DND-41 (cell line): ENCODE results near the gene LAG3.

ENCODE experiments used
- ATAC-seq: fragments of 200-7000 bp; cut with Tn5 transposase; 3 replicates; pipeline ENCODE4 v1.9.1; 2021; ENCODE audit warnings: low read depth; ENCODE audit not compliant: insufficient read depth
- DNase-seq: peaks from one replicate; pipeline ENCODE4 v3.0.0-alpha.2; 2020
- H2AFZ ChIP-seq: 2 replicates; pipeline ENCODE4 v1.6.0; 2012; ENCODE audit warnings: low read depth, low read length
- H3K27ac ChIP-seq: 2 replicates; pipeline ENCODE4 v1.5.1; 2012; ENCODE audit warnings: low read length, inconsistent platforms
- H3K27me3 ChIP-seq: fragments of 200-600 bp; sonication (generic); 2 replicates; pipeline ENCODE4 v1.6.0; 2012; ENCODE audit warnings: low read length, mild to moderate bottlenecking, inconsistent platforms; ENCODE audit not compliant: insufficient read depth, poor library complexity
- H3K36me3 ChIP-seq: 2 replicates; pipeline ENCODE4 v1.5.1; 2012; ENCODE audit warnings: low read length, inconsistent platforms; ENCODE audit not compliant: insufficient read depth
- H3K4me1 ChIP-seq: 2 replicates; pipeline ENCODE4 v1.5.1; 2012; ENCODE audit warnings: mild to moderate bottlenecking, low read length; ENCODE audit not compliant: insufficient read depth
- H3K4me2 ChIP-seq: 2 replicates; pipeline ENCODE4 v1.6.0; 2012; ENCODE audit warnings: mild to moderate bottlenecking, moderate library complexity, low read length, inconsistent platforms; ENCODE audit not compliant: insufficient read depth
- H3K4me3 ChIP-seq, 2 experiments: fragments of 200-600 bp in 1 of 2; shearing (Covaris generic) in 1 of 2; 2 replicates each; pipeline ENCODE4 v1.5.1; 2012 to 2016; ENCODE audit warnings: inconsistent platforms in 2 of 2, low read length in 2 of 2, mild to moderate bottlenecking in 2 of 2, low read depth in 1 of 2, moderate library complexity in 1 of 2
- H3K79me2 ChIP-seq: 2 replicates; pipeline ENCODE4 v1.6.0; 2012; ENCODE audit warnings: low read length, inconsistent platforms; ENCODE audit not compliant: insufficient read depth
- H3K9ac ChIP-seq: 2 replicates; pipeline ENCODE4 v1.6.0; 2012; ENCODE audit warnings: low read depth, mild to moderate bottlenecking, inconsistent platforms, low read length, moderate library complexity
- H3K9me3 ChIP-seq: 2 replicates; pipeline ENCODE4 v1.5.1; 2012; ENCODE audit warnings: low read length, moderate library complexity, mild to moderate bottlenecking, inconsistent platforms; ENCODE audit not compliant: insufficient read depth, severe bottlenecking
- H4K20me1 ChIP-seq: 2 replicates; pipeline ENCODE4 v1.6.0; 2012; ENCODE audit warnings: low read length; ENCODE audit not compliant: insufficient read depth
- EZH2 ChIP-seq: IDR thresholded peaks from 3 replicates; pipeline ENCODE4 v1.6.1; 2012; ENCODE audit warnings: borderline replicate concordance, low read depth, mild to moderate bottlenecking, moderate library complexity, low read length, inconsistent platforms; ENCODE audit not compliant: severe bottlenecking
- TF ChIP-seq, protein P1 (sequence below): IDR thresholded peaks from 2 replicates; pipeline ENCODE4 v1.5.1; 2012; ENCODE audit warnings: borderline replicate concordance, low read length, moderate library complexity, mild to moderate bottlenecking; ENCODE audit not compliant: poor library complexity, severe bottlenecking; ENCODE audit errors: extremely low read depth

LAG3 gene

DNA sequence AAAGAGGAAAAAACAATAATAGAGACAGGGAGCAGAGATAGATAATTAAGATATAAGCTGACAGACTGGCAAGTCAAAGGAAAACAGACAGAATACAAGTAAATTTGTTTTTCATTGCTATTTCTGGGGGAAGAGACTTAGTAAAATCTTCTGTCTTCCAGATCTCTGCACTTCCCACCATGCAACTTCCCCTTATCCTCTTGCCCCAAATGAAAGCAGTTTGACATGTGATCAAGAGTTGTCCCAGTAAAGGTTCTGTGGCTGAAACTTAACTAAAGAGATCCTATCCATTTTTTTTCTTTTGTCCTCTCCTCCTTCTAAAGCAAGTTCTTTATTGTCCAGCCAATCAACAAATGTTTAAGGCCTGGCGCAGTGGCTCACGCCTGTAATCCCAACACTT is 17.9 kb upstream of the LAG3 start:
- H3K4me1 ChIP-seq, result peaks cover 29% of the 10 kb centered on the region
- ATAC-seq, result no peak
- H2AFZ ChIP-seq, result no peak overlapping the region
- no peak overlapping the region for H3K27ac ChIP-seq
- no peak overlapping the region for H3K4me3 ChIP-seq
- peaks cover 13% of the 10 kb centered on the region for H4K20me1 ChIP-seq
- peaks cover 27% of the 10 kb centered on the region for H3K36me3 ChIP-seq
- peaks cover 4% of the 10 kb centered on the region for H3K27me3 ChIP-seq
- DNase-seq, result no peak
- H3K9me3 ChIP-seq, result no peaks in the 10 kb centered on the region
- no peak overlapping the region for H3K4me2 ChIP-seq
- TF ChIP-seq, protein P1, sequence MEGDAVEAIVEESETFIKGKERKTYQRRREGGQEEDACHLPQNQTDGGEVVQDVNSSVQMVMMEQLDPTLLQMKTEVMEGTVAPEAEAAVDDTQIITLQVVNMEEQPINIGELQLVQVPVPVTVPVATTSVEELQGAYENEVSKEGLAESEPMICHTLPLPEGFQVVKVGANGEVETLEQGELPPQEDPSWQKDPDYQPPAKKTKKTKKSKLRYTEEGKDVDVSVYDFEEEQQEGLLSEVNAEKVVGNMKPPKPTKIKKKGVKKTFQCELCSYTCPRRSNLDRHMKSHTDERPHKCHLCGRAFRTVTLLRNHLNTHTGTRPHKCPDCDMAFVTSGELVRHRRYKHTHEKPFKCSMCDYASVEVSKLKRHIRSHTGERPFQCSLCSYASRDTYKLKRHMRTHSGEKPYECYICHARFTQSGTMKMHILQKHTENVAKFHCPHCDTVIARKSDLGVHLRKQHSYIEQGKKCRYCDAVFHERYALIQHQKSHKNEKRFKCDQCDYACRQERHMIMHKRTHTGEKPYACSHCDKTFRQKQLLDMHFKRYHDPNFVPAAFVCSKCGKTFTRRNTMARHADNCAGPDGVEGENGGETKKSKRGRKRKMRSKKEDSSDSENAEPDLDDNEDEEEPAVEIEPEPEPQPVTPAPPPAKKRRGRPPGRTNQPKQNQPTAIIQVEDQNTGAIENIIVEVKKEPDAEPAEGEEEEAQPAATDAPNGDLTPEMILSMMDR, result no peak
- TF ChIP-seq EZH2, result no peak
- H3K79me2 ChIP-seq, result peaks cover 26% of the 10 kb centered on the region
- H3K9ac ChIP-seq, result no peak overlapping the region; the same call in 1 of the 2 replicates

DNA sequence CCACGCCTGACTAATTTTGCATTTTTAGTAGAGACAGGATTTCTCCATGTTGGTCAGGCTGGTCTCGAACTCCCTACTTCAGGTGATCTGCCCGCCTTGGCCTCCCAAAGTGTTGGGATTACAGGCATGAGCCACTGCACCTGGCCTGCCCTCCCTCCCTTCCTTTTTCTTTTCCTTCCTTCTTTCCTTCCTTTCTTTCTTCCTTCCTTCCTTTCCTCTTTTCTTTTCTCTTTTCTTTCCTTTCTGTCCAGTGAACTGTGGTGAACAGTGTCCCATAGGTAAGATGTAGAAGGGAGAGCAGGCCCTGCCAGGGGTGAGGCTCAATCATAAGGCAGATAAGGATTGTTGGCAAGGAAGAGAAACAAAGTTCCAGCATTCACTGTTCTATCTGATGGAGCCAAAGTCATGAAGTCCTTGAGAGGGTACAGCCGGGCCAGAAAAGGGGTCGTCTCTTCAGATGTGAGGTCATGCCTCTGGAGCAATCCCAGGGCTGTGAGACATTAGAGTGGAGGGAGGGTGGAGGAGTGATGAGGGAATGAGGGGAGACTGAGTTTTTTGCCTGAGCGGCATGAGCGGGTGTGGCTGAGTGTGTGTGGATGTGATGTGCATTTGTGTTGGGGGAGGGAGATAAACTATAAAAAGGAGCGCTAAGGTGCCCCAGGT is 15.2 kb upstream of the LAG3 start:
- no peaks in the 10 kb centered on the region for H3K9me3 ChIP-seq
- no peak overlapping the region for H3K27ac ChIP-seq
- no peak overlapping the region for H2AFZ ChIP-seq
- peaks cover under 1% of the 10 kb centered on the region; the same call in 1 of the 2 replicates for H3K36me3 ChIP-seq
- H3K9ac ChIP-seq, result no peak overlapping the region
- peaks cover 10% of the 10 kb centered on the region for H3K79me2 ChIP-seq
- no peak for ATAC-seq
- peaks cover under 1% of the 10 kb centered on the region for H4K20me1 ChIP-seq
- no peak overlapping the region for H3K4me3 ChIP-seq
- TF ChIP-seq EZH2, result no peak
- TF ChIP-seq, protein P1, result no peak
- peaks cover 12% of the 10 kb centered on the region for H3K27me3 ChIP-seq
- peaks cover 14% of the 10 kb centered on the region for H3K4me1 ChIP-seq
- H3K4me2 ChIP-seq, result no peak overlapping the region
- no peak for DNase-seq

DNA sequence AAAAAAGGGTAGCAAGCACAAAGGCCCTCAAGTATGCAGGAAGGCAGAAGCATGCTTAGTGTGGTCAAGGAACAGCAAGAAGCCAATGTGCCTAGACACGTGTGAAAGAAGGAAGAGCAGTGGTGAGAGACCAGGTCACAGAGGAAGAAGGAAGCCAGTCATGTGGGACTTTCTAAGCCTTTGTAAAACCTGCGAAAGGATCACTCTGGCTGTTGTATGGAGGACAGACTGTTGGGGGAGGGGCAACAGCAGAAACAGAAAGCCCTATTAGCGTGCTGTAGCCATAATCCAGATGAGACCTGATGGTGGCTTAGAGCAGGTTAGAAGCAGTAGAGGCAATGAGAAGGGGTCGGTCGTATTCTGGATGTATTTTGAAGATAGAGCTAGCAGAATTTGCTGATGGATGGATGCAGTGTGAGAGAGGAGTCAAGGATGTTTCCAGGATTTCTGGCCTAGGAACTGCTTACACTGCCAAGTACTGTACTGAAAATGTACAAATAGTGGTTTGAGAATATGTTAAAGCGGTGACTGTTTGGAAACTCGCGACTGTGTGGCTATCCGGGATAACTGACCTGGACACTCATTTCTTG is 13.7 kb upstream of the LAG3 start:
- Histone ChIP-seq H3K4me3 (no peak overlapping the region), H2AFZ (no peak overlapping the region)

More for the DNA sequence above, 13.7 kb upstream of the LAG3 start:
- no peak overlapping the region for H3K4me2 ChIP-seq
- no peaks in the 10 kb centered on the region for H3K79me2 ChIP-seq
- H4K20me1 ChIP-seq, result no peaks in the 10 kb centered on the region
- no peak for TF ChIP-seq EZH2
- TF ChIP-seq, protein P1, result no peak
- no peaks in the 10 kb centered on the region for H3K36me3 ChIP-seq
- H3K27ac ChIP-seq, result no peak overlapping the region
- no peak for DNase-seq
- no peaks in the 10 kb centered on the region for H3K9me3 ChIP-seq
- peaks cover 8% of the 10 kb centered on the region for H3K4me1 ChIP-seq
- no peak overlapping the region for H3K9ac ChIP-seq
- H3K27me3 ChIP-seq, result peaks cover 20% of the 10 kb centered on the region
- ATAC-seq, result no peak
